ENCODE data around the gene PNMT.

The PNMT gene

GRCh38 chr17:39658346-39658745 lies 9.9 kb upstream of the PNMT start:
- no peak for DNase-seq

GRCh38 chr17:39658760-39659159 lies 9.5 kb upstream of the PNMT start:
- no peak for DNase-seq

- DNase-seq = no peak
Observed at GRCh38 chr17:39659279-39660010, 8.8 kb upstream of the PNMT start.

GRCh38 chr17:39660011-39660360 lies 8.3 kb upstream of the PNMT start:
- DNase-seq = no peak

- DNase-seq = no peak
Observed at GRCh38 chr17:39660397-39661385, 7.6 kb upstream of the PNMT start.

- DNase-seq = no peak
Observed at GRCh38 chr17:39661744-39662541, 6.3 kb upstream of the PNMT start.

GRCh38 chr17:39662551-39663339 lies 5.5 kb upstream of the PNMT start:
- DNase-seq = no peak

- no peak for DNase-seq
Observed at GRCh38 chr17:39663340-39663687, 4.9 kb upstream of the PNMT start.

- no peak for DNase-seq
Observed at GRCh38 chr17:39663688-39664580, 4.3 kb upstream of the PNMT start.

GRCh38 chr17:39664581-39665561 lies 3.4 kb upstream of the PNMT start, which contains the start of gene TCAP:
Gene TCAP (plus strand): TSS chr17:39665349. CDS start chr17:39665360, 11 bp downstream.
- DNase-seq = no peak

GRCh38 chr17:39665642-39666224 lies 2.5 kb upstream of the PNMT start:
- no peak for DNase-seq

GRCh38 chr17:39666231-39666600 lies 2.0 kb upstream of the PNMT start:
- DNase-seq = no peak

- DNase-seq = no peak
Observed at GRCh38 chr17:39666601-39667261, 1.5 kb upstream of the PNMT start.

GRCh38 chr17:39667262-39667944 lies 850 bp upstream of the PNMT start:
- DNase-seq = no peak

GRCh38 chr17:39669897-39670735 lies 1.9 kb downstream of the PNMT start:
- DNase-seq = no peak

GRCh38 chr17:39670746-39671145 lies 2.5 kb downstream of the PNMT start:
- no peak for DNase-seq

Measured in stimulated activated CD4-positive, alpha-beta T cell treated with anti-CD3 and anti-CD28 coated beads, Interleukin-4, amount 100 ng/mL, for 24 hours (primary cell).